Osteocyte (in vitro differentiated cells): ENCODE measurements around the gene GPATCH2L. TPM values are rescaled to one million over a fixed set of nuclear protein-coding genes. Genes with fewer than 3 reads are reported as not detected.

ENCODE experiments used
- DNase-seq: peaks from one replicate; pipeline ENCODE4 v3.0.0; 2021; ENCODE audit warnings: mixed read lengths; ENCODE audit not compliant: unreplicated experiment; ENCODE audit errors: extremely low spot score
- H3K27ac Mint-ChIP-seq: one replicate; pipeline ENCODE4 v1.8.0; 2021; ENCODE audit warnings: mild to moderate bottlenecking, mixed read lengths; ENCODE audit not compliant: unreplicated experiment
- H3K27me3 Mint-ChIP-seq: one replicate; pipeline ENCODE4 v1.8.0; 2021; ENCODE audit warnings: mixed read lengths; ENCODE audit not compliant: unreplicated experiment
- H3K36me3 Mint-ChIP-seq: one replicate; pipeline ENCODE4 v1.8.0; 2021; ENCODE audit warnings: mixed read lengths; ENCODE audit not compliant: unreplicated experiment
- H3K4me1 Mint-ChIP-seq: one replicate; pipeline ENCODE4 v1.8.0; 2021; ENCODE audit warnings: mixed read lengths; ENCODE audit not compliant: unreplicated experiment
- H3K4me3 Mint-ChIP-seq: one replicate; pipeline ENCODE4 v1.8.0; 2021; ENCODE audit warnings: mild to moderate bottlenecking, moderate library complexity, mixed read lengths; ENCODE audit not compliant: unreplicated experiment
- H3K9me3 Mint-ChIP-seq: one replicate; pipeline ENCODE4 v1.8.0; 2021; ENCODE audit warnings: mixed read lengths; ENCODE audit not compliant: unreplicated experiment
- CTCF ChIP-seq: fragments of 200-600 bp; sonication (generic); IDR thresholded peaks from 2 replicates; pipeline ENCODE4 v1.5.0; 2021; ENCODE audit warnings: antibody characterized with exemption, mild to moderate bottlenecking, moderate library complexity
- total RNA-seq: library from RNA; stranded (reverse); gene quantifications from 2 replicates; pipeline ENCODE4 v1.2.1, GENCODE V29; 2021

The GPATCH2L gene
- total RNA-seq, 1 donor from 2014 or later = 61.0 TPM

GRCh38 chr14:76227450-76228050 lies 75.8 kb downstream of the GPATCH2L start:
- Mint-ChIP-seq H3K4me3 (no peak overlapping the region), H3K36me3 (no peaks in the 10 kb centered on the region), H3K27me3 (no peaks in the 10 kb centered on the region), H3K9me3 (peaks cover 10% of the 10 kb centered on the region), H3K27ac (no peak overlapping the region), H3K4me1 (no peaks in the 10 kb centered on the region)
- no peak for TF ChIP-seq CTCF
- DNase-seq = no peak

GRCh38 chr14:76228138-76228537 lies 76.4 kb downstream of the GPATCH2L start:
- H3K36me3 Mint-ChIP-seq = no peaks in the 10 kb centered on the region
- no peaks in the 10 kb centered on the region for H3K27me3 Mint-ChIP-seq
- H3K9me3 Mint-ChIP-seq = peaks cover 10% of the 10 kb centered on the region
- DNase-seq = no peak
- no peak overlapping the region for H3K27ac Mint-ChIP-seq
- H3K4me1 Mint-ChIP-seq = no peaks in the 10 kb centered on the region
- H3K4me3 Mint-ChIP-seq = no peak overlapping the region
- TF ChIP-seq CTCF = no peak

GRCh38 chr14:76232800-76233199 lies 81.1 kb downstream of the GPATCH2L start:
- Mint-ChIP-seq H3K4me3 (no peak overlapping the region), H3K9me3 (peaks cover 3% of the 10 kb centered on the region), H3K36me3 (no peaks in the 10 kb centered on the region), H3K27ac (no peak overlapping the region), H3K4me1 (no peaks in the 10 kb centered on the region), H3K27me3 (no peaks in the 10 kb centered on the region)
- TF ChIP-seq CTCF = no peak
- no peak for DNase-seq

- no peaks in the 10 kb centered on the region for H3K4me1 Mint-ChIP-seq
- H3K27me3 Mint-ChIP-seq = no peaks in the 10 kb centered on the region
- no peak overlapping the region for H3K27ac Mint-ChIP-seq
- no peaks in the 10 kb centered on the region for H3K36me3 Mint-ChIP-seq
- TF ChIP-seq CTCF = no peak
- no peak overlapping the region for H3K4me3 Mint-ChIP-seq
- DNase-seq = no peak
- peaks cover 3% of the 10 kb centered on the region for H3K9me3 Mint-ChIP-seq
Observed at GRCh38 chr14:76235628-76236027, 83.9 kb downstream of the GPATCH2L start.

GRCh38 chr14:76236172-76237130 lies 84.7 kb downstream of the GPATCH2L start:
- peaks cover 11% of the 10 kb centered on the region for H3K9me3 Mint-ChIP-seq
- H3K27me3 Mint-ChIP-seq = no peaks in the 10 kb centered on the region
- H3K4me3 Mint-ChIP-seq = no peak overlapping the region
- no peak for DNase-seq
- no peak overlapping the region for H3K27ac Mint-ChIP-seq
- TF ChIP-seq CTCF = no peak
- no peaks in the 10 kb centered on the region for H3K36me3 Mint-ChIP-seq
- no peaks in the 10 kb centered on the region for H3K4me1 Mint-ChIP-seq
